ENCODE data around the gene FSIP1.

FSIP1 gene

DNA sequence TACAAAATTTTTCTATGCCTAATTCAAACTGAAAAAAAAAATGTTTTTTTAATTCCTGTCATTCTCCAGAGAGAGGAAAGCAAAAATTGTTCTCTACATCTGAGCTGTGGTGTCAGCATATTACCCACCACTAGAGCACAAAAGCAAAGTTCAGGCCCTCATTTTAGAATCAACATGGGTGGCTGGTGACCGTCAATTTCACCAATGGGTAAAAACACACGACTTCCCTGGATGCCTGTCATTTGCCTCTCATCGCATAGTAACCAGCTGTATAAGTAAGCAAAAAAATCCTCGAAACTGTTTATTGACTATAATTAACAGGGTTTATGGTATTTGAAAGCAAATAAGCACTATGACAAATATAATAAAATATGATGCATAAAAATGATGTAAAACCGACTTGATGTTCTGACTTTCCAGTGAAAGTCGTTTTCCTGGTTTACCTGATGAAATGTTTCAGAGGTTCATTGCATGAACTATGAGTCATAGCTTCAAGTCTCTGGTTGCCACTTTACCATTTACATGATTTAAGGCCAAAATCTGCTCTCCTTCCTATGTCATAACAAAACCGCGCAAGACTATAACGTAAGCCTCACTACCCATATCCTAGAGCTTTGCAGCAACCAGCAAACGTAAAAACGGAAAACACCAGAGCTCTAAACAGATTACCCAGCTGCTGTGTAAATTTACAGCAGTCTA is 141.3 kb downstream of the FSIP1 start:
- DNase-seq: no peak

DNA sequence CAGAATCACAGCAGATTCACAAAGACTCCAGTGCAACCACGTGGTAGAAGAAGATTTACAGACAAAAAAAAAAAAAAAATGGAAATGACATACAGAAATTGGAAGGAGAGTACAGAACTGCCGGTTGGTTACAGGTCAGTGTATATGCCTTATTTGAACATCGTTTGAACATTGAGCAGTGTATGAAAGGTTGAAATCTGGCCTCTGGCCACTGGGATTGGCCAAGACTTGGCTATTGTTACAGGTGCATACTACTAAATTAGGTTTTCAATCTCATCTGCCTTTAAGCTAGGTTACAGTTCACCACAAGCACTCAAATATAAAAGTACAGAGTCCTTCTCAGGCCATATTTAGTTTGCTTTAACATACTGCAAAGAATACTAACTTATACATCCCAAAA is 142.0 kb downstream of the FSIP1 start:
- no peak for DNase-seq

DNA sequence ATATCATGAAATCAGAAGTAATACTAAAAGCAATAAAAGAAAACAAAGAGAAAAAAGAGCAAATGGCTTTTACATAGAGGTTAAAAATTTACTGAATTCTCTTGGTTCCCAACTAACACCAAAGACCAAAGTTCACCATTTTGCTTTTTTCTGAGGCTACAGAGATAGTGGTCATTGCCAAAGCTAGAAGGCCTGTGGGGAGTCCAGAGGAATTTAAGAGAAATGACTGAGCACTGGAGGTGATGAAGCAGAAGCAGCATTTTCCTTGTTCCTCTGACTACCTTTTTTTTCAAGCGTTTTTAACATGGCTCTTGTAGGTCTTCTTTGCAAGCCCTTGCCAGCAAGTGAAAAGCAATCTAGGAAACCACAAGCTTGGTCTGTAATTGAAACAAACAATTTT is 143.6 kb downstream of the FSIP1 start:
- no peak for DNase-seq

DNA sequence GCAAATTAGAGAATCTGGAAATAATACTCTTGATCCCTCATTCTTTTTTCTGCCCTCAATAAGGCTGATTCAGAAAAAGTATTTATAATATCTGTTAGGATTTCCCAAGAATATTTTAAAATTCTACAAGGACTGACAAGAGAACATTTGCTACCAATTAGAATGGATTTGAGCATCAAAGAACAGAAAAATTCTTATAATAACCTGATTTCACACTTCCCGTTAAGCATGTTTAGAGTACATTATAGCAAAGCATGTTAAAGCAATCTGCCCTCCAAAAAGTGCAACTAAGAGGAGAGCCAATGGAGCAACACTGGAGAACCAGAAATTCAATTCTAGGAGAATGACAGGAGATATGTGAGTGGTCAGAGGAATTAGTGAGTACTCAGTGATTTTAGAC is 144.6 kb downstream of the FSIP1 start:
- no peak for DNase-seq

DNA sequence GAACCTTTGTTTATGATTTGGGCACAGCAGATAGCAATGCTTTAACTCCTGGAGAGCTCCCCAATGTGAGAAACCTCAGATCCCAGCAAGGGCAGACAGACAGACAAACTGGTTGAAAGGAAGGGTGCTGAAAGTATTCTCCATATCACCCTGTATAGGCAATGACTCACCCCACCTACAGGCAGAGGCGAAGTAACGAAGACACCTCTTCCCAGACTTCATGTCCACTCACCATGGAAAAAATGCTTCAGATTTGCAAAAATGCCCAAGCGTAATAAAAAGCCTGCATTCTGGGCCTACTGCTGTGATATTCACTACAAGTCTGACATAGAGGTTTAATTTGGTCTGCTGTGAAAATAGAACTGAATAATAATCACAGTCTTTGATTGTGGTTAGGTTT is 151.3 kb downstream of the FSIP1 start:
- no peak for DNase-seq

DNA sequence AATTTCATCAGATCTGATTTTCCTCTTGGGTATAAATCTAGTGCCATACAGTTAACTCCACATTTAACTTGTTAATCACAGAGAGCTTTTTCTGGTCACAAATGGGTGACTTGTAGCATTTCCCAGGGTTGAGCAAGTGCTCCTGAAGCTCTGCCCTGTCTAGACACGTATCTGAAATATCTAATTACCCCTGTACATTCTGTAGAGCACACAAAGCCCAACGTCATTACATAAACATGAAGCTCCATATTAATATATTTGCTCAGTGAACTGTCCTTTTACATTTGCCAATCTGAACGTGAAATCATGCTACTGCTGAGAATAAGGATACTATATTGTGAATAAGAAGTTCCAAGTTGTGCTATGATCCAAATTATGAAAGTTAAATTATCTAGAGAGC is 152.7 kb downstream of the FSIP1 start:
- DNase-seq: no peak

DNA sequence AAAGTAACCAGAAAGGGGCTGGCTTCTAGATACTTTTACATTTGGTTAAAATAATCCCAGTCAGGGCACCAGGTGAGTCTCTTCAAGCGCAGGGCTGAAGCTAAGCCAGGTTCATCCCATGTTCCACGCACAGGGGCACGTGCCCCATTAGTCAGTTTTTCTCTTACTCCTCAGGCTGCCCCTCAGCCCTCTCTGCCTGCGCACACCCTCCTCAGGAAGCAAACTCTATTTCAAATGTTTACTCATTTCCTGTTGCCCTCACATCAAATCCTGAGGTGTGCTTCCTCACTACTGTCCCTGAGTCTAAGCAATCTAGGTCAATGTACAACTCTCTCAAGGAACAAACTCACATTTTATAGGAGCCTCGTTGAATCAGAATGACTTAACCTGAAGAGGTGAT is 153.3 kb downstream of the FSIP1 start:
- no peak for DNase-seq

DNA sequence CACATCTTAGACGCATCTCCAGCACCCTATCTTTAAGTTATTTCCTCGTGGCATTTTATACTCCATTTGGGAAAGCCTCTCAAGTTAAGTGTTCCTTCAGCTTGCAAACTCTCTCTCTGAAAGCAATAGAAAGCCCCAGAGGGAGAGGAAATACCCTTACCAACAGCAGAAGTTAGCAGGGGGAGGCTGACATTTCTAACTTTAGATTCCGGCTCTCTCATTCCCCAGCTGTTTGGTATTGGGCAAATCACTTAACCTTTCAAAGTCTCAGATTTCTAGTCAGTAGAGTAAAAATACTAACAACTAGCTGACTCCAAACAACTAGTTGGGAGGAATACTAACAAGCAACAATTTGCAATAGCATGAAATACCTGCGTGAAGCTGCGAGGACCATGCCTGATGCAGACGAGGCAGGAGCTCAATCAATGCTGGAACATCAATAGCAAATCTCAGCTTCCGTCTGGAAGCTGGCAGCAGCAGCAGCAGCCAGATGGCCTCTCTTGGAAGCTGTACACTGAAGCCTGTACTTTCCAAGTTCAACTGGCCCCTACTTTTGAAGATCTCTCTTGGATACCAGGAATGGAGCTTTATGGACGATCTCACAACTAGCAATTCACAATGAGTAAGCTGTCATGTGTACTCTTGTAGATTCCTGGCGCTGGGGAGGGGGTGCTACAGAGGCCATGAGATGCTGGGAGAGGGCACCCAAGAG is 153.9 kb downstream of the FSIP1 start:
- no peak for DNase-seq

DNA sequence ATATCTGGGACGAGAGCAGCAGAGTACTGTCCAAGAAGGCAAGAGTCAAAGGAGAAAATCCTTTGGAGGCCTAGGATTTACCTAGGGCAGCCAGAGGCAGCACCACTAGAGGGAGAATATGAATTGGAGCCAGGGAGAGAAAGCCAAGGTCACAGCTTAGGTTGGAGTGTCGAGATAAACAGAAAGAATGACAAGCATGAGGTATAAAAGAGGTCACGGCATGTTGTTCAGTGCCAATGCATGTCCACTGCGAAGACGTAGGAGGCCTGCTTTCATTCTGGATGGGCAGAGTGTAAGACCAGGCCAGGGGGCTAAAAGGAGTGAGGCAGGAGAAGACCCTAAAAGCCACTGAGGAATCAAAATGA is 154.5 kb downstream of the FSIP1 start:
- DNase-seq: no peak

DNA sequence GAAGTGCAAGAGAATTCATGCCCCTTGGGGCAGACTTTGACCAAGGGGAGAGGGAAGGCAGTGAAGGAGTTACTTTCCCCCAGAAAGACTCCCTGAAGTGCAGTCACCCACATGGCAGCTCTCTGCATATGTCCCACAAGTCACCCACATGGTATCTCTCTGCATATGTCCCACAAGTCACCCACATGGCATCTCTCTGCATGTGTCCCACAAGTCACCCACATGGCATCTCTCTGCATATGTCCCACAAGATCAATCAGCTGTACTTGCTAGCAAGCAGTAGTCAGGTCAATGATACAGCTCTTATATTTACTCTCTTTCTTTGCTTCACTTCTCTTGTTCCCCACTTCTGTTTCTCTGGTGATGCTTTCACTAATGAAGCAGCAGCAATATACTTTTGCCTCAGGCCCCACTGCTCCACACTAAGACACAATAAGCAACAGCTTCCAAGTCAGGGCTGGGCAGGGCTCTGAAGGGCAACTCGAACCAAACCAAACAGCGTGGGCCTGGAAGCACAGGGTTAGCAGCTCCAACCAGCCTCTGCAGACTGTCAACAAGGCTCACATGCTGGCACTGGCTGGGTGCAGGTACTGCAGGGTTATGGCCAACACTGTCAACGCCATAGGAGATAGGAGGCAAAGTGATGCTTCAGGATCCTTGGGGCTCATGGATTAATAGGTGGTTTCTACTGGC is 155.0 kb downstream of the FSIP1 start:
- DNase-seq: no peak

DNA sequence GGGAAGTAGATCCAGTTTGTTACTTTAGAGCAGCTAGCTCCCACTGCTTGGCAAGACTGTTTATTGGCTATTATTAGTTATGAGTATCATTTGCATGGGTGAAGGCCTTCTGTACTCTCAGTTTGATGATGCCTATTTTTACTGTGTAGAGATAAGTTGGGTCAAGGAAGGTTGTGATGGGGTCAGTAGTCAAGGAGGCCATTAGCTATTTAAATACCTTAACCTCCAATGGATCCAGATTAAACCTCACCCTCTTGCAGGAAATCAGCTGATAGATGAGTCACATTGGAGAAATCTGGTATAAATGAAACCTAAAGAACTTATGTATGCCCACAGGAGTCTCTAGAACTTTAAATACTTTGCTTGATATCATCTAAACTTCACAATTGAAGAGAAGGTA is 156.8 kb downstream of the FSIP1 start:
- DNase-seq: no peak

DNA sequence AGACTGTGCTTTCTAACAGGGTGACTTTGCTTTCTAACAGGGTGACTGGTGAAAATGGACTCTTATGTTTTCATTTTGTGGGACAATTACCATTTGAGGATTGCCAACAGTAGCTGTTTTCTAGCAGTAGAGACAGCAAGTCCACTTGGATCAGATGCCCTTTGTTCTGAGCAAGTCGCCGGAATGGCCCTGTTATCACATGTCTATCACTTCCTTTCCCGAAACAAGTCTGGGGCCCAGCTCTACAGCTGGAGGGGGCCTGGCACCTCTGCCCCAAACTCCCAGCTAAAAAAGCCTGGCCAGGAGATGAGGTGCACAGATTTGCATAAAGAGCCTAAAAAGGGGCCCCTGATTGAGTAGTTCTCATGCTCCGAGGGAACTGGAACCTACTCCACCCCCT is 157.2 kb downstream of the FSIP1 start:
- no peak for DNase-seq

DNA sequence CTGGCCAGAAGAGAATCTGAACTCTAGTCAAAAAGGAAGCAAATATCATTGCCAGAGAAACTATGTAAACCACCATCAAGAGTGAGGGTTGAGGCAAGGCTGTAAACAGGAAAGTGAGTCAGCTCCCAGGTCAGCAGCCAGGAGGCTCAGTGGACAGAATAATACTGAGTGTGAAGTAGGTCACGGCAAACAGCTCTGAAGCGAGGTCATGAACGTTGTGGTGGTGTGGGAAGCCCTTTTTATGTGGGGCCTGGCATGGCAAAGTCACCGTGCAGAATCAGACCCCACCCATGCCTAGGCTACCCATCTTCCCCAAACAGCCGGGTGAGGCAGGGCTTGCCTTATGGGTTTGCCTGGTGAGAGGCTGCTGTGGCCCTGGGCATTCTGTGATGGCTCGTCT is 157.8 kb downstream of the FSIP1 start:
- DNase-seq: no peak

DNA sequence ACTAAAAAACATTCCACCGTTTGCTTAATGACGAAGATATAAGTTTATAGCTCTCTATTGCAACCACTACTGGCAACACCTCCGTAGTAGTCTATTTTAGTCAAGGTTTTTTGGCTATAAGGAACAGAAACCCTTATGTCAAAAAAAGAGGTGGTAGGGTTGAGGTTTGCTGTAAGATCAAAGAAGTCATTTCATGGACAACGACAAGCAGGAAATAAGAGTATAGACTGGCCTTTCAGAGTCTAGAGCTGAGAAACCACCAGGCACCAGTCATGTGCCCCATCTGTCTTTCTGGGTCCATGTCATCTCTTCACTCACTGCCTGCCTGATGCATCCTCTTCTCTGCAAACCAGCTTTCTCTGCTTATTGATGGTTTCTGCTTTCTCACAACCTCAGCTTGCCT is 159.1 kb downstream of the FSIP1 start:
- DNase-seq: no peak

DNA sequence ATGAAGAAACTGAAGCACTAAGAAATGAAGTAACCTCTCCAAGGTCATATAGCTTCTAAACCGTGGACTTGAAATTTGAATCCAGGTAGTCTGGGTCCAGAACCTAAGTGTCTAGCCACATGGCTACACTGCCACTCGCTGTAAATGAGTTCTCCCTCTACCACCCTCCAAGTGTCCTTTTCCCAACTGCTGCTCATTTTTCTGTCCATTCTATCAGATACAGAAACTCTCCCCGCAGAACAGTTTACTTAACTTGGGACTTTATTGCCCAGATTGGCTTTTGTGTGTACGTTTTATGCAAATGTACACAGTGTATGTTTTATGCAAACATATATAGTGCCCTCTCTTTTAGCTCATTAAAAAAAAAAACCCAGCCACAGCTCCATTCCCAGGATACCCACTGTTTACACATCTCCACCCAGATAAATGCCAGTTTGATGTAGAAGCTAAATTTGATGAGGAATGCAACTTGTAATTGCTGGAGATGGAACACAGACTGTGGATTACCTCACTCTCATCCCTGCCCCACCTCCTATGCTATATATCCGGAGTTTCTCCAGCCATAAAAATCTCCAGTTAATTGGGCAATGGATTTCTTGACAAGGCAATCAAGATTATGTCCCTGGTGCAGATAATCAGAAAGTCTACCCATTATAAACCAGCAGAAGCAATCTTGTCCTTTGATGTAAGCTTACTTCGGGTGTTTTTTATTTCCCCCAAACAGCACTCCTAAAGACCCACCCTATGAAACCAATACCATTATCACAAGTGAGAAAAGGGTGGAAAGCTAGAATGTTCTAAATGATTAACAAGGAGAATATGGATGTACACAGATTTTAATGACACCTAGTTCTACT is 159.8 kb downstream of the FSIP1 start:
- DNase-seq: no peak

DNA sequence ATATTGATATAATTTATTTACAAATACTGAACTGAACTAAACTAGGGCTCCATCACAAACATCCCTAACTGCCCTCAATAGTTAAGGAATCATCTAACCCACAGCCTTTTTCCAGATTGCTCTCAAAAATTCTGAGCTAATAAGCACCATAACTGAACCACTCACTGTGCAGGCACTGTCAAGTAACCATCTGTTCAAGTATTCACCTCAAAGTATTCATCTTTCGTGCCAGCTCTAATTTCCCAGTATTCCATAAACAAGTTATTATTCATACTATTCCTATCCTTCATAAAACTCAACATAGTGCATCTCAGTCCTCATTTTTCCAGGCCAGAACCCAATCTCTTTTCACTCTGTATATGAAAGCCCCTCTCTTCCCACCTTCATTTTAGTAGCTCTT is 160.7 kb downstream of the FSIP1 start:
- DNase-seq: no peak

DNA sequence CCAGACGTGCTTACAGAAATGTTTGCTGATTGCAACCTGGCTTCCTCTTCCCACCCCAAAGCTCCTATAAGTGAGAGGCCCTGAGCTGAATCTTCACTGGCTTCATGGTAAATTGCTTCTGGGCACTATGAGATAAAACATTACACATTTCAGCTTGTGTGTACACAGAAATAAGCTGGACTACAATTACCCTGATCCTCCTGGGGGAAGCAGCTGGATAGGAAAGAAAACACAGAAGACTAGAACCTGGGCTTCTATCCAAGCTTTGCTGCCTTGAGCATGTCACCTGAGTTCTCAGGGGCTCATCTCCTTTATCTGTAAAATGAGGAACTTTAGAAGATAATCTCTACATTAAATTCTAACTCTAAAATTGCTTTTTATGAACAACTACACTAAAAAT is 161.4 kb downstream of the FSIP1 start:
- DNase-seq: no peak

DNA sequence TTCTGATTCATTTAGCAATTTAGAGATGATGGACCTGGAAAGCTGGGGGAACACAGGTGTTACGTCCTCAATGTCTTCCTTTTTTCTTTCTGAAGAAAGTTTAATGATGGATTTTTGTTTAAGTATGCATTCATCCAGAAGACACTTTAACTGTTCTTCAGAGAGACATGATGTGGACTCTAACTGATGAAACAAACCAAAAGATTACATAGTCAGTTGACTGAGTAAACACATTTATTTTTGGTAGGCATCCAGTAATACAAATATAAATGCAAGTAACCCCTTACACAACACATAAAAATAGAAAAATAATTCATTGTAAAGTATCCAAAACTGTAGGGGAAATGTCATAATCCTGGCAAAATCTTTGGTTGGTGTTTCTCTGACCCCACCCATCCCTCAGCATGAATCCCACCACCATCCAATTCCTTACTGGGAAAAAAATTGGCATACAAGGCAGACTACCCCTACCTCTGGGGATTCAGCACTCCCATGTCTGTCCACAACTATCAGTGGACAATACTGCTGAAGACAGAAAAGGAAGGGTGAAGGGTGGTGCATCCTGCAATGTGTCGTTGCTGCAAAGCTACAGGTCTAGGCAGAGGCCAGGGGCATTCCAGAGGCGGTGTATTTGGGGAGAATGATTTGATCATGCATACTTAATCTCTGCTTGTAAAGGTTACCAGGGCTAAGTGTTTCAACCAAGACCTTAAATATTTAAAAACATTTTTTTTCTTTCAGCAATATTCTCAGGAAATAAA is 164.4 kb downstream of the FSIP1 start:
- no peak for DNase-seq

DNA sequence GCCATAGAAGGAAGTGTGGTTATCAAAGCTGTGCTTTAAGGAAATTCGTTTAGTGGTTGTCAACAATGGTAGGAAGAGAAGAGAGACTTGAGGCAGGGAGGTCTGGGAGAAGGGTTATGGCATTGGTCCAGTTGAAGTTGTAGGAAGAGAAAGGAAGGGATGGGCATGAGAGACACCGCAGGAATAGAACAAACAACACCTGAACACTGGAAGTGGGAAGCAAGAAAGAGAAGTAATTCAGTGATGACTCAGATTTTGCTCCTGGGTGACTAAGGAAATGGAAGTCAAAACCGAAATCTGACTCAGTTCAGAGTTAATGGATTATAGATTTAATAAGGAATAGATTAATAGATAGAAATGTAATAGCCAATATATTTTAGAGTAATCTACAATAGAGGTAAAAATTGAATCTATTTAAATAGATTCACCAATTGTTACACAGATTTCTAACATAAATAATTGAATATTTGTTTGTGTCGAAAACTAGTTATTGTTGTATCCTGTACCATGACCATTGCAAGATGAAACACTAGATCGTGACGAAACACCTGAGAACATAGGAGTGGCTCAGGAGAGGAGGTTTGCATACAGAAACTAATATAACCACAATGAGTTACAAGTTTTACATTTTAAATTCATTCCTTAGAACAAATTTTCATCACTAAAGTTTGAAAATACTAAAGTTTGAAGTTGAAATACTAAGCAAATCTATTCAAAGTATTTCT is 165.7 kb downstream of the FSIP1 start:
- DNase-seq: no peak

DNA sequence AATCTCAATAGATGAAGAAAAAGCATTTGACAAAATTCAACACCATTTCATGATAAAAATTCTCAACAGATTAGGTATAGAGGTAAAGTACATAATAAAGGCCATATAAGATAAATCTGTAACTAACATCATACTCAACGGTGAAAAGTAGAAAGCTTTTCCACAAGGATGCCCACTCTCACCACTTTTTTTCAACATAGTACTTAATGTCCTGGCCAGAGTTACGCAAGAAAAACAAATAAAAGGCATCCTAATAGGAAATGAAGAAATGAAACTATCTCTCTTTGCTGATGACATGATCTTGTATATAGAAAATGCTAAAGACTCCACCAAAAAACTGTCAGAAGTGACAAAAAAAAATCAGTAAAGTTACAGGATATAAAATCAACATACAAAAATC is 168.8 kb downstream of the FSIP1 start:
- DNase-seq: no peak

DNA sequence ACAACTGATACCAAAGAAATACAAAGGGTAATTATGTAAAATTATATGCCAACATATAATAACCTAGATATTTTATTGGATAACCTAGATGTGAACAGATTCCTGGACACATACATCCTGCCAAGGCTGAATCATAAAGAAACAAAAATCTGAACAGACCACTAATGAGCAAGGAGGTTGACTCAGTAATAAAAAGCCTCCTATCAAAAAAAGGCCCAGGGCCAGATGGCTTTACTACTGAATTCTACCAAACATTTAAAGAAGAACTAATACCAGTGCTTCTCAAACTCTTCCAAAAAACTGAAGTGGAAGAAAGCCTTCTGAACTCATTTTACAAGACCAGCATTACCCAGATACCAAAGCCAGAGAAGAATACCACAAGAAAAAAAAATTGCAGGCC is 169.4 kb downstream of the FSIP1 start:
- DNase-seq: no peak

DNA sequence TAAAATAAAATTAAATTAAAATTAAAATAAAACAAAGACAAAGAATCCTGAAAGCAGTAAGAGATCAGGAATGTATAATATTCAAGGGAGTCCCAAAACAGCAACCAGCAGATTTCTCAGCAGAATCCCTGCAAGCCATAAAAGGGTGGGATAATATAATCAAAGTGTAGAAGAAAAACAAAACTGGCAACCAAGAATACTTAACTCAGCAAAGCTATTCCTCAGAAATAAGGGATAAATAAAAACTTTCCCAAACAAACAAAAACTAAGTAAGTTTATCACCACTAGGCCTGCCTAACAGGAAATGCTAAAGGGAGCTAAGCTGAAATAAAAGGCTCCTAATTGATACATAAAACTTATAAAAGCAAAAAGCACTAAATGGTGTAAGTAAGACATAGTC is 172.0 kb downstream of the FSIP1 start:
- DNase-seq: no peak
